ENCODE data around the gene RFNG.

The RFNG gene

DNA sequence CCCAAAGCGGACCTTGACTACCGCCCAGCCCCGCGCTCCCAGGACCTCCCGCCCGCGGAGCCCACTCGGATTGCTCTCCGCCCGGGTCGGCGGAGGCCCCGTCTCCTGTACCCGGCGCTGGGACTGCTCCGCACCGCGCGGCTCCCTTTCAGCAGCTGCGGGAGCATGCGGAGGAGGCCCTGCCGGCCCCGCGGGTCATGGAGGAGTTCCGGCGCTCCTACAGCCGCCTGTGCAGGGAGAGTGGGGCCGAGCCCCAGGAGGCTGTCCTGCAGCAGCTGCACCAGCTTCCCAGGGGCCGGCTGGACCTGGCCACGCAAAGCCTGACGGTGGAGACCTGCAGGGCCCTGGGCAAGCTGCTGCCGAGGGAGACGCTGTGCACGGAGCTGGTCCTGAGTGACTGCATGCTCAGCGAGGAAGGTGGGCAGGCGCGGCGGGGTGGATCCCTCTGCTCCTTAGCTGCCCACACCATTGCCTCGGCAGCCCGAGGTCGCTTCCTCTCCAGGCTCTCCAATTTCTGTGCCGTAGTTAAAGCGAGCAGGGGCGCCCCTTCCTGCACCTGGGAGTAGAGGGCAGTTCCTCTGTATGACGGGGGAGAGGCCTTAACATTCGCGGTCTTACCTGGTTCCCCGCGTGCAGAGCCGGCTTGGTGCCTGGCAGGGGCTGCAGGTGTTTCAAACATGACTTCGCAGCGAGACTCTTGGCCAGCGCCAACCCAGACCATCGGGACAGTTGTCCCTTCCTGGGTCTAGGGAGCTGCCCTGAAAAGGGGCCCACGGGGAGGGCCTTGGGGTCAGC lies 28.0 kb downstream of the RFNG start:
- DNase-seq, result no peak

DNA sequence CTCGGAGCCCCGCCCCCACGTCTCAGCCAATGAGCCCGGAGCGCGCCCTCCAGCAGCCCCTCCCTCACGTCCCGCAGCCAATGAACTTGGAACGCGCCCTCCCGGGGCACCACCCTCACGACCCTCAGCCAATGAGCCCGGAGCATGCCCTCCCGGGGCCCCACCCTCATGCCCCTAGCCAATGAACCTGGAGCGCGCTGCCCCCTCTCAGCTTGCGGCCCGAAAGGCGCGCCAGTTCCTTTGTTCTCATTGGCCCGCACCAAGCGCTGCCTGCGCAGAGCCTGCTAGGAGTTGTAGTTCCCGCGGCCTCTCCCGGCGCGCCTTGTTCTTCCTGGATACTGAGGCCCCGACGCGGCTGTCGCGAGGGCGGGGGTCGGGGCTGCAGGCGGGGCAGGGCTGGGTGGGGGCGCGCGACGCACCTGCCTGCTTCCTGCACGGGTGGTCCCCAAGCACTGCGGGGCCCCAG lies 28.6 kb downstream of the RFNG start, which contains the start of gene LRRC45:
LRRC45 (plus strand) TSS at position 325 of the 466 bp plus-strand sequence. CDS start 339 bp downstream, outside the sequence.
- DNase-seq, result peak; percentile 100

DNA sequence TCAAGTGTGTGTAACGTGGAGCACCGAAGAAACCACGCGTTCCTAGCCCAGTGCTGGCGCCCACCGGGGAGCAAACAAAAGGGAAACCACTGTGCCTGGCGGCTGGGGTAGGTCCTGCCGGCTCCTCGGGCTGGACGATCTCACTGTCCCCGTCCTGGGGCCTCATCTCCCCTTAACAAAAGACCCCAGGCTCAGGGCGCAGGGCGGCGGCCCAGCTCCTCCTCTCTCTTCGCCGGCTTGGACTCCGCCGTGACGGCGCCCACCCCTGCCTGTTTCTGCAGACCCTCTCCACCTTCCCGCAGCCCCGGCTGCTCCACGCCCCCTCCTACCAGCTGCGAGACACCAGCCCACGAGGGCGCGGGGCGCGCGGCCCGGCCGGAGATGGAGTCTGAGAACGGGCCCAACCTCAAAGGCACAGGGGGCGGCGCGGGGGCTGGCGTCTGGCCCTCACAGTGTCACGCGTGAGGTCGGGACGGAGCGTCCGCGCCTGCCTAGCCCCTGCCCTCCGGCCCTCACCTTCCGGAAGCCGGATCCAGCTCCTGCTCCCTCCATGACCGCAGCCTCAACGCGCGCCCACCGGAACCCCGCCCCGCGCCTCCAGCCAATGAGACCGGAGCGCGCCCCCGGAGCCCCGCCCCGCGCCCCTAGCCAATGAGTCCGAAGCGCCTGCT lies 29.2 kb downstream of the RFNG start, which contains the start of gene CENPX:
CENPX (minus strand) TSS at position 569 of the 671 bp plus-strand sequence; CDS start at position 552, 17 bp downstream.
- no peak for DNase-seq

DNA sequence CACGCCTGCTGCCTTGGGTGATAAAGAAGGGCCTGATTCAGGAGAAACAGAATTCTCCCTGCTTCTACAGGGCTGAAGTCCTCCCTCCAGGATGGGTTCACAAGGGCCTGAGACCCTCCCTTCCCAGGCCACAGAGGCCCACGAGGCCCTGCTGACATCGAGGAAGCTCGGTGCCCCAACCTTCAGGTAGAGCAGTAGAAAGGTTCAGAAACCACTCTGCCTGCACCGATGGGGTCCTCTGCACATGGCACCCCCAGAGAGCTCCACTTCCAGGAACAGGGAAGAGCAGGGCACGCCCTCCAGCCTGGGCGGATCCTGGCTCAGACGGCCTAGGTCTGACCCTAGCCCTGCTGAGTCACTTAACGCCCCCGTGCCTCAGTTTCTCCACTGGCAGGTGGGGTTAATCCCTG lies 29.7 kb downstream of the RFNG start:
- DNase-seq, result no peak

DNA sequence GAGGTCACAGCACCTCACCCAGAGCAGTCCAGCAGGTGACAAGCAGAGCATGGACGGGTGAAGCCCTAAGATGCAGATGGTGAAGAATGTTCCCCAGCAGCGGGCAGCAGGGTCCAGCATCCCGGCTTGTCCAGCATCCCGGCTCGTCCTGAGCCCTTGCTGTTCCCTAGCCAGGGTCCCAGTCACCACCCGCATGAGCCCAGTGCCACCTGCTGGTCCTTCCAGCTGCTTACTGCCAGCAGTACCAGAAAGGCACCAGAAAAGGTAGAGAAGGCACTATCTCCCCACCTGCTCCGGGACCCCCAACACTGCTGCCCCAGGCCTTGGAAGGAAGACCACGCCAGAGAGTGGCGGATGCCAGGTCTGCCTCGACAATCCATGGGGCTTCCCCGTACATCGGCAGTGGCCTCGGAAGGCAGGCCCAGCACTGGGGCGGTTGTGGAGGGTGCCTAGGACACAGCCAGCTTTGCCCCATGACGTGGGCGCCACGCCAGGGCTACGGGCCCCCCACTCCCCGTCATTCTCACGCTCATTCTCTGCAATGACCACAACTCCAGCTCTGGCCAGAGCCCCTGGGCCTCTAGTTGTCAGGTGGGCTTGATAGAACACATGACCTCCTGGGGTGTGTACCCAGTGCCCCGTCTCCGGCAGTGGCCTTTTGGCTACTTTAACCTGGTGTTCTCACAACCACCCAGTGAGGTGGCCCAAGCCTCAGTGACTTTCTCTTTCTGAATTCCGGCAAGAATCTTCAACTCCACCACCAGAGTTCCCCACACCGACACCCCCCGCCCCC lies 30.3 kb downstream of the RFNG start:
- peak; percentile 29 for DNase-seq

DNA sequence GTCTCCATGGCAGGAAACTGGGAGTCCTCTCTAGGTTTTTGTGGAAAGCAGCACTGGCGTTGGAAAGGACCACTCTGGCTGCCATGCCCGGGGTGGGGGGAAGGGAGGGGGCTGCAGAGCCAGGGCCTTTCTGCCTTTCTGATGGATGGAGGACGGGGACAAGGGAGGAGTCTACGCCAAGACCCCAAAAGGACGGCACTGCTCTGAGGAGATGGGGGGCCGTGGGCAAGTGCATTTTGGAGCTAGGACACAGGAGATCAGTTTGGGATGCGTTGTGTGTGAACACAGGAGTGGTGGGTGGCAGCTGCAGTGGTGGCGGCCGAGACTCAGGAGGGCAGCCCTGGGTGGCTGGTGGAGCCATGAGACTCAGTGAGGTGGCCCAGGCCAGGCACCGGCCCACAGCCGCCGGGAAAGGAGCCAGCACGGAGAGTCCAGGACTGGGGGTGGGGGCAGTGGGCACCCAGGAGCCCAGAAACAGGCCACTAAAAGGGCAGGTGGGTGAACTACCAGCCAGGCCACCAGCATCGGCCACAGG lies 31.0 kb downstream of the RFNG start:
- no peak for DNase-seq

DNA sequence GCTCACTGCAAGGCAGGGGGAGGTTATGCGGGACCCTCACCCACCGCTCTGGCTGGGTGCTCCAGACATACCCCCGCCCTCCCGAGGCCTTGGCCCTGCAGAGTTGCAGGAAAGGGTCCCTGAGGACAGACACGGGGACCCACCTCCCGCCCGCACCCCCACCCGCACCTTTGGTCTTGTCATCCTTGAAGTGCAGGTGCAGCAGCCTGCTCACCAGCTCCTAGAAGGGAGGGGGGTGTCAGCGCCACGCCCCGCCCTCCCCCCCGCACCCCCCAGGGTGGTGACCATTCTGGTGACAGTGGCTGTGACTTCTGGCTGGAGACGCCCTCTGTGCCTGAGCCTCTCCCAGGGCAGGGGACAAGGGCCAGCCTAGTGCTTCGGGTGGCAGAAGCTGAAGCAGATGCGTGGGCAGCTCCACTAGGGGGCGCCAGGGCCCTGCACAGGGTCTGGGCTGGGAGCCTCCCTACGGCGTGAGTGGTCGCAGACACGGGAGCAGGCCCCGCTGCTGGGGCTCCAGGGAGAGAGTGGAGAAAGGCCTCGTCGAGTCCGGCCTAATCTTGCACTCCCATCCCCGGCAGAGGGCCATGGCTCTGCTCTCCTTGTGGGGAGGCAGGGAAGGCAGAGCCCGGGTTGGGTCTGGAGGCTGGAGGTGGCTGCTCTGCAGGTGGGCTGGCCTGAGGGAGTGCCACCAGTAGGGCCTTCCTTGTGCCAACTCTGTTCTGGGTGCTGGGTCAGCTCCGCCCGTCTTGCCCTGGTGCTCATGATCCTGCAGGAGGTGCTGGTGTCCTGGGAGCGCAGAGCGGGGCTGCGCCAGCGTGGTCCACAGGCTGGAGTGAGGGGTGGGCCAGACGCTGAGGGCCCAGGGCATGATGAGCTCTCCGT lies 31.7 kb downstream of the RFNG start:
- no peak for DNase-seq

DNA sequence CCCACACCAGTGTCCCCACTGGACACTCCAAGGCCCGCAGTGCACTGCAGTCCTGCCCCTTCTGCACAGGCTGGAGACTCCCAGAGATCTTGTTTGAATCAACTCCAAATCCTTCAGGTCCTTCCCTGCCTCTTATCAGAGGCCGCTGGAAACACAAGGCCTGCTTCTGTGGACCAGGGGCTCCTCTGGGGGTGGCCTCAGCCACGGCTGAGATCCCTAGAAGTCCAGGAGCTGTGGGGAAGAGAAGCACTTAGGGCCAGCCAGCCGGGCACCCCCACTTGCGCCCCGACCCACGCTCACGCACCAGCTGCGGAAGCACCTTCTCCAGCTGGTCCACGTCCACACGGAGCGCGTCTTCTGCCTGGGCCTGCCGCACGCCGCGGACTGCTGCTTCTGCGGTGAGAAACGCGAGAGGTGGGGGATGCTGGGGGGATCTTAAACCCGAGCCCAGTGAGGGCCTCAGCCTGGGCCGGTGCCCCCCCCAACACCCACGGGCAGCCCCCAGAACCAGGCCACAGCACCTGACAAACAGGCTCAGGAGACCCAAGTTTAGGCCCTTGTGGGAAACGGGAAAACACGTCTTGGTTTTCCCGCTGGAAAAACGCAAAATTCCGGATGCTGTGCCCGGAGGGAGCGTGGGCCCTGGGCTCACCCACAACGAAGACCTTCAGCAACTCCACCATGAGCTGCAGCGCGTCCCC lies 32.5 kb downstream of the RFNG start:
- DNase-seq, result no peak

DNA sequence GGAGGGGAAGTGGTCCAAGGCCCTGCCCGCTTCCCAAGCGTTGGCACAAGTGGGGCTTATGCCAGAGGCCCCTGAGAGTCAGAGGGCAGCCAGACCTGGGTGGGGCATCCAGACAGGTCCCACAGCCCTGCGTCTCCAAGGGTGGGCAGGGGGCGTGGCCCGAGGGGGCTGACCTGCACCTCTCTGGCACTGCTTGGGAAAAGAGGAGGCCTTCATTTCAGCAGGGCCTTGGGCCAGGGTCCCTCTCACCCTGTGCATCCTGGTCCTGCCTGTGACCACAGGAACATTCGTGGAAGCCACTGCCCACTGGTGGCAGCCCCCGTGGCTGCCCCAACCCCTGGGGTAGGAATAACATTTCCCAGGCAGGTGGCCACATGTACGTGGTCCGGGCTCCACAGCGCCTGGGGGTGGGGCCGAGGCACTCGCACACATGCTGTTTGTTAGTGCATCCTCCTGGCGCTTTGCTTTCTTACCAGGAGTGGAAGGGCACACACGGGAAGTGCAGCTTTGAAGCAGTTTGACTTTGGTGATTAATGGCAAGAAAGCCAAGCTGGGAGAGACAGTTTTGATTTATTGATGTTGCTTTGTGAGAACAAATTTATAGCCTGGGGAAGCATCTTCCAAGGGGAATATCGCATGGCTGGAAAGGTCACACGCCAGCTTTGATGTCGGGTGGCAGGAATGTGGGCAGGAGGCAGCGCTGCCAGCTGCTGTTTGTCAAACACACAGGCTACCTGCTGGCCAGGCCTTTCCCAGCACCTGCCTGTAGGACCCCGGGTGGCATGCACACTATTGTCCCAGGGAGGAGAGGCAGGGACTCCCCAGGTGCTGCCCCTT lies 33.2 kb downstream of the RFNG start:
- DNase-seq, result no peak

DNA sequence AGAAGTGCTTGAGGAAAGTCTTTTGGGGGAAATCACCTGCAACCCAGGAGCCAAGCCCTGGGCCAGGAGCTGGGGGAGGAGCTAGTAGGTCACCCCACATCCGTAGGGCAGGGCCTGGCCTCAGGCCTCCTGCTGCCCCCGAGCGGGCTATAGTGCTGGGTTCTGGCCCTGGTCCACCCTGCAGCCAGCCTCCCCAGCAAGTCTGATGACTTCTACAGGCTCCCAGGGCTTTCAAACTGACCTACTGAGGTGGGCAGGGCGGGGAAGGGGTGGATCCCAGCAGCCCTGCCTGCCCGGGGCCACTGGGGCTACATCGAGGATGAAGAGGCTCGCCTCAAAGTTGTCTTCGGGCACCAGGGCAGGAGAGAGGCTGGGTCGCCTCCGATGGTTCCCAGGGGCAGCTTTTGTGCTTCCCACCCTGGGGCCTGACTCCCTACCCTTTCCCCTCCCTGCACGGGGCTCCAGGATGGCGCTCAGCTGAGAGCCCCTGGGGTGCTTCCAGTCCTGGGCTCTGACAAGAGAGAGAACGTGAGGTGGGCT lies 33.9 kb downstream of the RFNG start:
- DNase-seq, result no peak

DNA sequence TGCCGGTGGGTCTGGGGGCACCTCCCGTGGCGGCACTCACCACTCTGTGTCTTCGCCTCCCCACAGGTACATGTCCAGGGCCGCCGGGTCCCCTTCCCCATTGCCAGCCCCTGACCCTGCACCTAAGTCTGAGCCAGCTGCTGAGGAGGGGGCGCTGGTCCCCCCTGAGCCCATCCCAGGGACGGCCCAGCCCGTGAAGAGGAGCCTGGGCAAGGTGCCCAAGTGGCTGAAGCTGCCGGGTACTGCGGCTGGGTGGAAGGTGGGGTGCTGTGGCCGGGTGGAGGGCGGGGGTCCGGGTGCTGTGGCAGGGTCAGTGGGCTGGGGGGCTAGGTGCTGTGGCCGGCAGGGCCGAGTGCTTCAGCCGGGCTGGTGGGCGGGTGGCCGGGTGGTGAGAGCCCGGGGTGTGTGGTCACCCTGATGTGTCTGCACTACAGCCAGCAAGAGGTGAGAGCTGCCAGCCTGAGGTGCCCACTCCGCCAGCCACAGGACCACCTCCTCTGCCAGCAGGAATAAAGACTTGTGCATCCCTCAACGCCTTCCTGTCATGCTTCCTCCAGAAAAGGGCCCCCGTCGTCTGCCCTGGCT lies 34.6 kb downstream of the RFNG start:
- no peak for DNase-seq

DNA sequence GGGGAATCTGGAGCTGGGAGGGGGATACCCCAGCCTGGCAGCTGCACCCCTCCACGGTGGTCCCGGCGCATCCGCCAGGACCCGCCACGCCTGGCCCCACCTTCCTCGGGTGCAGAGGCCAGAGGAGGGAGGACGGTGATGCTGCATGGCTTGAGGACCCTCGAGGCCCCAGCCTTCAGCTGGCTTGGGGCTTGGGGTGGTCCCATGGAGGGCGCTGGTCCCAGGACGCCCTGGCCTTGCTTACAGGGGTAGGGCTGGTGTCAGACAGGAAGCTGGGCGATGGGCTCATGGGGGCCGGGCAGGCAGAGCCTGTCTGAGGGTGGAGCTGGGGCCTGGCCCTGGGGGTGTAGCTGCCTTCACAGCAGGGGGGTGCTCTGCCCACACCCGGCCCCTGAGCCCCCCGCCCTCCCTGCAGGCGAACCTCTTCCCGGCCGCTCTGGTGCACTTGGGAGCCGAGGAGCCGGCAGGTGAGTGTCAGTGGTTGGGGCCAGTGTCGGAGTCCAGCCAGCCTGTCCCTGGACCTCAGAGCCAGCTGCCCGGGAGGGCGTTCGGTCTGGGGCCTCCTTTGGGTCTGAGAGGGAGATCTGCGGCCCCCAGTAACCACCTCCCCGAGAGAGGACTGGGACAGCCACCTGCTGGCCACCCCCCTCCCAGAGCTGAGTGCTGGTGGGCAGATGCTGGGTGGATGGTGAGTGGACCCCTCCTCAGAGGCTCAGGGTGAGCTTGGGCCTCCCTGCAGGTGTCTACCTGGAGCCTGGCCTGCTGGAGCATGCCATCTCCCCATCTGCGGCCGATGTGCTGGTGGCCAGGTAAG lies 35.3 kb downstream of the RFNG start:
- no peak for DNase-seq

DNA sequence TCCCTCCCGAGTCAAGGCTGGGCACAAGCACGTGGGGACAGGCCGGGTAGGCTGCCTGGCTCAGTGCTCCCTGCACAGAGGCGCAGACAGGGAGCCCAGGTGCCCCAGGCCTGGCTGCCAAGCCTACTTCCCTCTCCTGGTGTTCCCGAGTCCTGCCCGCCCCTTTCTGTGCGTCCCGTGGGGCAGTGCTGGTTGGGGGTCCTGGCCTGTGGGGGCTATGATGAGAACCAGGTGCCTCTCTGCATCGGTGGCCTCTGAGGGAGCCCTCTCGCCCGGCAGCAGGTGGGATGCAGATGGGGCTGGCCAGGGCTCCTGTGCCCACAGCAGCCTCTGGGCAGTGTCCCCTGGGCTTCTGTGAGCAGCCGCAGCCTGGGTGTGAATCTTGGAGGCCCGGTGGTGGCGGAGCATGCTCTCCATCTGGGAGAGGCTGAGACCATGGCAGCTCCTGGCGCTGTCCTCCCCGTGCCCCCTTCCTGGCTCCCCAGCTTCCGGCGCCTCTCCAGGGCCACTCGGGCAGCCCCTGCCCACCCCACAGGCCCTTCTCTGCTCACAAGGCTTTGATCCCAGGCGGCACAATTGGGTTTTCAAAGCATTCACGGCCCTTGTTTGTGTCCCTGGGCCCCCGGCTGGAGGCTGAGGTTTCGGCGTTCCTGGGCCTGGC lies 36.2 kb downstream of the RFNG start:
- DNase-seq, result no peak

DNA sequence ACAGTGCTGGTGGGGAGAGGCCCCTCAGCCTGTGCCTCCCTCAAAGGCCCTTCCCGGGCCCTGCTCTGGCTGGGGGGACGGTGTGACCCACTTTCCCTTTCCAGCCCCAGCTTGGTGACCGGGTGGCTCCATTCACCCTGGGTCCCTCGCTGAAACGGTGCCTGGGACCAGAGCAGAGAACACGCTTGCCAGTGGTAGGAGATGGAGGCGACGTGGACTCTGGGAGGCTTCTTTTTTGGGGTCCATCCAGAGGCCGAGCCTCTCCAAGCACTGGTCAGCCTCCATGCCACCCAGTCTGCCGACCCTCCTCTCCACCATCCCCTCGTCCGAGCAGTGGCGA lies 36.7 kb downstream of the RFNG start:
- DNase-seq, result no peak

DNA sequence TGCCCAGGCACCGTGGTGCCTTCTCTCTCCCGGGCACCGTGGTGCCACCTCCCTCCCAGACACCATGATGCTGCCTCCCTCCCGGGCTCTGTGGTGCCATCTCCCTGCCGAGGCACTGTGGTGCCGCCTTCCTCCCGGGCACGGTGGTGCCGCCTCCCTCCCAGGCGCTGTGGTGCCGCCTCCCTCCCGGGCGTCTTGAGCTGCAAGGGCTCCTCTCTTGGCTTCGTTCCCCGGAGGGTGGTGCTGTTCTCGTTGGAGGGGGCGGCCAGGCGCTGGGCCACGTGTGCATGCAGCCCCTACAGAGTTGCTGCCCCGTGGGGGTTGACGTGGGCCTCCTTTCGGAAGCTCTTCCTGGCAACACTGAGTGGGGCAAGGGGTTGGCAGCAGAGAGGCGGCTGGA lies 37.2 kb downstream of the RFNG start:
- no peak for DNase-seq

DNA sequence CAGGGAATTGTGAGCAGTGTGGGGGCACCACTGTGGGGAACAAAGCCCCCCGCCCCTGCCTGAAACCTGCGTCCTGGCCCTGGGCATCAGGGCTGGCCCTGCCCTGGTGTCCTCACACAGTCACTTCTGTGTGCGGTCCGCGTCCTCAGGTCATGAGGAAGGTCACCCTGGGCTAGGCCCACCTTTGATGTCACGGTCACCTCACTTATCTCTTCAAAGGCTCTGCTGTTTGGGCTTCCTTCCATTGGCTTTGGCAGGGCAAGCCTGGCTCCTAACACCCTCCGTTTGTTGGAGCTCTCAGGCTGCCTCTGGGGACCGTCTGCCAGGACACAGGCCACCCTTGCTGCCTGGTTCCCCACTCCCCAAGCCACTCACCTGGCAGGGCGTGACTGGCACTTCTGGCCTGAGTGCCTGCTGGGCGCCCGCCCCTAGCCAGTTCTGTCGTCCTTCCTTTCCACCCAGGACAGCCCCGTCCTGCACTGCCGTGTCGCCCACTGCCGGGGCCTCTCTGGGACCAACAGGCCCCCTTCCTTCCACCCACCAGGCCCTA lies 37.8 kb downstream of the RFNG start:
- DNase-seq, result no peak

DNA sequence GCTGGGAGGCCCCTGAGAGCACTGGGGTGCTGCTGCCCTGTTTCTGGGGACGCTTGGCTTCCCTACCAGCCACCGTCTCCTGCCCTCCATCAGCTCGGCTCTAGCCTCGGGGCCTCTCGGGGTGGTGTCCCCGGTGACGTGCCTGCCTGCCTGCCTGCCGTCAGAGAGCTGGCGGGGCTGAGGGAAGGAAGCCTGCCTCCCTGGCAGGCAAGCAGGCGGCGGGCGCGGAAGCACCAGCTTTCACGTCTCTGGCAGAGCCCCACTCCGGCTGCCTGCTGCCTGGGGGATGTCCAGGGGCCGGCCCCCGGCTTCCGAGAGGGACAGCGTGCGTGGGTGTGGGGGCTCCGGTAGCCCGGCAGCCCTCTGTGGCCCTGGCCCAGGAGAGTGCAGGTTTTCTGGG lies 38.3 kb downstream of the RFNG start:
- DNase-seq, result no peak

Data from NCI-H2171 (cell line).